ENCODE measurements around the gene CIAO1.
"Not testable (repeated sequence)": the region's sequence is repeated elsewhere in the genome, so short reads cannot be mapped to it uniquely, and the experiment has no call there.

Gene CIAO1

DNA sequence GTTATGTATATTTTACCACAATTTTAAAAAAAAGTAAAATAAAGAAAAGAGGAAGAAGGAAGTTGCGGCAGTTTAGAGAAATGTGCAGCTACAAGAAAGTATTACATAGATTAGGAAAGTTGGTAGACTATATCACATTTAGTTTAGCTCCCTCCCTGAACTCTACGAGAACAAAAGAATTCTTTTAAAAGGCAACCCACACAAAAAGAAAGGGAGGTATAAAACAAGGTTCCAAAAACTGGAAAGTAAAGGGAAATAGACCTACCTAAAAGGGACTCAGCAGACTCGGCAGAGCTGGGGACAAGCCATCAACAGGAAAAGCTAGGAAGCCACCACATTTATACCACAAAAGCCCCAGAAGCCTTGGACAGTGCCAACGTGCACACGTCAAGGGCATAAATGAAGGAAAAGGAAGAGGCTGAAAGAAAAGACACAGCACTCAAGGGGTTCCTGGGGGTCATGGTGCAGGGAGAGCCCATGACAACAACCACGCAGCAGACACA, 9.4 kb upstream of the CIAO1 start:
- TF ChIP-seq, protein P1, sequence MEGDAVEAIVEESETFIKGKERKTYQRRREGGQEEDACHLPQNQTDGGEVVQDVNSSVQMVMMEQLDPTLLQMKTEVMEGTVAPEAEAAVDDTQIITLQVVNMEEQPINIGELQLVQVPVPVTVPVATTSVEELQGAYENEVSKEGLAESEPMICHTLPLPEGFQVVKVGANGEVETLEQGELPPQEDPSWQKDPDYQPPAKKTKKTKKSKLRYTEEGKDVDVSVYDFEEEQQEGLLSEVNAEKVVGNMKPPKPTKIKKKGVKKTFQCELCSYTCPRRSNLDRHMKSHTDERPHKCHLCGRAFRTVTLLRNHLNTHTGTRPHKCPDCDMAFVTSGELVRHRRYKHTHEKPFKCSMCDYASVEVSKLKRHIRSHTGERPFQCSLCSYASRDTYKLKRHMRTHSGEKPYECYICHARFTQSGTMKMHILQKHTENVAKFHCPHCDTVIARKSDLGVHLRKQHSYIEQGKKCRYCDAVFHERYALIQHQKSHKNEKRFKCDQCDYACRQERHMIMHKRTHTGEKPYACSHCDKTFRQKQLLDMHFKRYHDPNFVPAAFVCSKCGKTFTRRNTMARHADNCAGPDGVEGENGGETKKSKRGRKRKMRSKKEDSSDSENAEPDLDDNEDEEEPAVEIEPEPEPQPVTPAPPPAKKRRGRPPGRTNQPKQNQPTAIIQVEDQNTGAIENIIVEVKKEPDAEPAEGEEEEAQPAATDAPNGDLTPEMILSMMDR (IDR thresholded peaks at IDR 0.05; ENCODE audit: low read depth, low read length, missing control alignments): no peak
- DNase-seq (ENCODE audit: extremely low read depth, low read depth): no peak
- H3K4me3 ChIP-seq (replicated peaks; ENCODE audit: low read depth, low read length): no peak overlapping the region

DNA sequence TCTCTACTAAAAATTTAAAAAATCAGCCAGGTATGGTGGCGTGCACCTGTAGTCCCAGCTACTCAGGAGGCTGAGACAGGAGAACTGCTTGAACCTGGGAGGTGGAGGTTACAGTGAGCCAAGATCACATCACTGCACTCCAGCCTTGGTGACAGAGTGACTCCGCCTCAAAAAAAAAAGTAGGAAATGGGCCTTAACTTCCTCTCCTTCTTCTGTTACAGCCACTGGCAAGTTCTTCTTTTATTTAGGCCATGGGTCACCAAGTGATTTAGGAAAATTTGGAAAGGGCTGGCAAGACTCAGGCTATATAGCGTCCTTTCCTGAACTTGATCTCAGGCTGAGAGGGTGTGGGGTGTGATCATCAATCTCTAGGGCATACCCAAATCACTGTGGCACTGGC, 8.3 kb upstream of the CIAO1 start:
- H3K4me3 ChIP-seq (replicated peaks; ENCODE audit: low read depth, low read length); DNase-seq (ENCODE audit: extremely low read depth, low read depth): not testable (repeated sequence)

DNA sequence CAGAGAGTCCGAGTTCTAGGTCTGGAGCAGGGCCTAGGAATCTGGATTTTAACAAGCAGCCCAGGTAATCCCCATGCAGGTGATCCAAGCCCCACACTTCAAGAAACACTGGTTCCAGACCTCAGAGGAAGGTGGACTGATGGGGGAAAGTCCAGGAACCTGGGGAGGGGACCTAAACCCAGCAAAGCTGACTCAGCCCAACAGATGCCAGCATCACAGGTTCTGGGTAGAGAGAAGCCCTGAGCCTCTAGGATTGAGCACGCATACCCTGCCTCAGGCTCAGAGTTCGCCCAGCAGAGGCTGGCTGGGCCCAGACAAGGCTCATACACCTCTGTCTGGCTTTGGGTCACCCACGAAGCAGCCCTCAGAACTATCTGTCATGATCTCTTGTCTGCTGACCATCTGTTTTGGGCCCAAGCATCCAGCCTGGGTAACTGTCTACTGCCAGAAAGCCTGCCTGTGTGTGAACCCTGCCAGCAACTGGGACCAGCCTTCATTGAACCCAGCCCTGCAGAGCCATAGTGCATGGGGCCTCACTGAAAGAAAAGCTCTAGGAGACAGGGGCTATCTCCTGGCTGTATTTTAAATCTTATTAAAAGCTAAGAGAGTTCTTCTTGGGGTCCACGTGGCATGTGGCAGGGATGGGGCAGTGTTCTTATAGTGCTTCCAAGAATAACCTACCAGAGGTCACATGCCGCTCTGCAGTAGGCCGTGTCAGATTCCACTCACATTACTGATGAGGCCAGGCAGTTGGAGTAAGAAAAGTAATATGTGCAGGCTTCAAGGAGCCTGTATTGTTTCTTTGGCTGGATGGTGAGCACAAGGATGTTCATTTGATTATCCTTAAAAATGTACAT, 7.6 kb upstream of the CIAO1 start:
- no peak overlapping the region for H3K4me3 ChIP-seq (replicated peaks; ENCODE audit: low read depth, low read length)
- DNase-seq (ENCODE audit: extremely low read depth, low read depth): no peak
- TF ChIP-seq, protein P1 (IDR thresholded peaks at IDR 0.05; ENCODE audit: low read depth, low read length, missing control alignments): no peak

DNA sequence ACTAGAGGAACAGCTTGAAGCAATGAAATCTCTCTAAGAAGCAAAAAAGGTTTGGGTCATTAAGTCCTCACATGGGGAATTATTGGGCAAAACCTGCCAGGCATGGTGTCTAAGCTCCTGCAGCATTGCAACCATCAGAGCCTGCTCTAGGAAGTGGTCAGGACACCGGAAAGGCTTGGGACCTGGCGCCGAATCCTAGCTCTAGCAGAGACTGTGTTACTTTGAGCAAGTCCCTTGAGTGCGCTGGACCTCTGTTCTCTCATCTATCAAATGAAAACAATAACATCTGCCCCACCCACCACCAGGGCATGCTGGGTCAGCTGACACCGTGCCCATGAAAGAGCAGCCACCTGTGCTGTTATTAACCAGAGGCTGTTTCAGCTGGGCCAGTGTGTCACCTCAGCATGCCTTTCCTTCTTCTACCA, 6.5 kb upstream of the CIAO1 start:
- DNase-seq (ENCODE audit: extremely low read depth, low read depth): no peak
- no peak overlapping the region for H3K4me3 ChIP-seq (replicated peaks; ENCODE audit: low read depth, low read length)
- TF ChIP-seq, protein P1 (IDR thresholded peaks at IDR 0.05; ENCODE audit: low read depth, low read length, missing control alignments): no peak

DNA sequence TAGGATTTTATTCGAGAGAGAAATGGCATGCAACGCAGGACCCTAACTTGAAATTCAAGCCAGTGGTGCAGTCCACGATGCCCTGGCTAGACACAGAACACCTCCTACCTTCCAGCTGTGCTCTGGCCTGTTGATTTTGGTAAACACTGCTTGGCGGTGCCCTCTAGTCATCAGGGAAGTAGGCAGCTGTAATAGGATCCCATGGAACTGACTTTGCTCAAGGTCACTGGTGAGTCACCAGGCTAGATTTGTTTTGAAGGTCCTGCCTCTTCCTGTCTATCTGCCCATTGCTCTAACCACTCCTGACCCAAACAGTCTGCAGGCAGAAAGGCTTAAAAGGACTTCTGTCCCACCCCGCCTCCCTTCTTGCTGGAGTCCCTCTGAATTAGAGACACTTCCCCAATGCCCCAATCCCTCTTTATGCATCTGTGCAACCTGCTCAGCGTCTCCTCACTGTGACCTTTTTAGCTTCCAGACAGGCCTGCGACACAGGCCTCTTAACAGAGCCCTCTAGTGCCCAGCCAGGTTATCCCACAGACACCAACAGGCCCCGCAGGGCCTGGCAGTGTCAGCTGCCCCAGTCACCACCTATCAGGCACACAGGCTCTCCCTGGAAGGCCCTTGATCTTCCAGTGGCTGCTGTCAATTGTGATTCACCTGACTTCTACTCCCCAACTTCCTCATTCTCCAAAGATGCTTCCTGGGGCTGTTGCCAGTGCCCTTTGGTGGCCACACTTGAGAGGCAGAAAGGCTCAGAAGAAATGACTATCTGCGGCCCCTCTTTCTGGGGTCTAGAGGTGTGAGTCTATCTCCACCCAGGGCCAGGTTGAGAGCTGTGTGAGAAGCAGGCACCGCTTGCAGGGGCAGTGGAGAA, 5.4 kb upstream of the CIAO1 start:
- TF ChIP-seq, protein P1 (IDR thresholded peaks at IDR 0.05; ENCODE audit: low read depth, low read length, missing control alignments): peak; percentile 46
- peak; percentile 81 for DNase-seq (ENCODE audit: extremely low read depth, low read depth)

DNA sequence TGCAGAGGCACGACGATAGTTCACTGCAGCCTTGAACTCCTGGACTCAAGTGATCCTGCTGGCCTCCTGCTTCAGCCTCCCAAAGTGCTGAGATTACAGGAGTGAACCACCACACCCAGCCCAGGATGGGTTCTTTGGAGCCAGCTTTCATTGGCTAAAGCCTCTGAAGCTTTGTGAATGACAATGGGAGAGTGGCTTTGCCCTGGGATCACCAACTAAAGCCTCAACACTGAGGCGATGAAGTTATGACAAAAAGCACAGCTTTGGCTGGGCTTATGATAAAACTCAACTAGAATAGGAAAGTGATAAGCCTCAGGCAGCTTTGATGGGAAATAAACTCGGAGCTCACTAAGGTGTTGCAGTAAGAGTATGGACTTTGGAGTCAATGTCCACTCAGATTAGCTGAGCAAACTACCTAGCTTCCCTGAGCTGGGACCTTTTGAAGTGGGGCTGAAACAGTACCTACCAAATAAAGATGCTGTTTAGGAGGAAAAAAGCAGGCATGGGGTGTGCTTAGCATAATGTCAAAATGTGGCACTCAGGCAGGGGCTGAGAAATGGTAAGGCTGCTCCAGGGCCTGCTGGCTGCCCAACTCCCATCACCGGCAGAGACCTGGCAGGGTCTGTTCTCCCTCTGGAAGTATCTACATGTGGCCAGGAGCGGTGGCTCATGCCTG, 4.6 kb upstream of the CIAO1 start:
- TF ChIP-seq, protein P1 (IDR thresholded peaks at IDR 0.05; ENCODE audit: low read depth, low read length, missing control alignments): no peak
- DNase-seq (ENCODE audit: extremely low read depth, low read depth): no peak
- no peak overlapping the region for H3K4me3 ChIP-seq (replicated peaks; ENCODE audit: low read depth, low read length)

More for the DNA sequence above, 5.4 kb upstream of the CIAO1 start:
- H3K4me3 ChIP-seq (replicated peaks; ENCODE audit: low read depth, low read length): no peak overlapping the region

Measured in HFF-Myc (cell line).